Mesenchymal stem cell (in vitro differentiated cells and primary cell): Measurements from ENCODE around the gene LTB4R2.
A peak's percentile ranks its signal among the peaks of the same experiment; 100 is the strongest.

ENCODE experiments used
- DNase-seq: peaks from one replicate; pipeline ENCODE4 v3.0.0-alpha.2; 2013
- H2AFZ ChIP-seq: one replicate; pipeline ENCODE4 v1.6.1; 2013; ENCODE audit warnings: low read depth, mild to moderate bottlenecking, control low read depth, inconsistent platforms, low read length, moderate library complexity
- H2AK5ac ChIP-seq: 2 replicates; pipeline ENCODE4 v1.6.1; 2013; ENCODE audit warnings: low read length, moderate library complexity, mild to moderate bottlenecking, inconsistent platforms; ENCODE audit not compliant: severe bottlenecking
- H2BK120ac ChIP-seq: one replicate; pipeline ENCODE4 v1.6.1; 2013; ENCODE audit warnings: low read depth, mild to moderate bottlenecking, inconsistent platforms, low read length, moderate library complexity
- H2BK12ac ChIP-seq, 2 experiments: one replicate each; pipeline ENCODE4 v1.6.1; 2013; ENCODE audit warnings: inconsistent platforms in 2 of 2, low read length in 2 of 2, mild to moderate bottlenecking in 2 of 2, moderate library complexity in 2 of 2, control low read depth in 1 of 2
- H2BK15ac ChIP-seq: one replicate; pipeline ENCODE4 v1.6.1; 2013; ENCODE audit warnings: mild to moderate bottlenecking, low read depth, inconsistent platforms; ENCODE audit not compliant: poor library complexity, severe bottlenecking
- H2BK5ac ChIP-seq: 2 replicates; pipeline ENCODE4 v1.6.1; 2013; ENCODE audit warnings: low read depth, mild to moderate bottlenecking, low read length, control low read depth, inconsistent platforms; ENCODE audit not compliant: poor library complexity, severe bottlenecking
- H3K14ac ChIP-seq, 2 experiments: one replicate each; pipeline ENCODE4 v1.6.1; 2013; ENCODE audit warnings: inconsistent platforms in 2 of 2, low read length in 2 of 2, control low read depth in 1 of 2, mild to moderate bottlenecking in 1 of 2, moderate library complexity in 1 of 2
- H3K18ac ChIP-seq, 2 experiments: one replicate each; pipeline ENCODE4 v1.6.1; 2013; ENCODE audit warnings: inconsistent platforms in 2 of 2, low read length in 2 of 2, control low read depth in 1 of 2, low read depth in 1 of 2, mild to moderate bottlenecking in 1 of 2
- H3K23ac ChIP-seq, 2 experiments: one replicate each; pipeline ENCODE4 v1.6.1; 2013; ENCODE audit warnings: inconsistent platforms in 2 of 2, low read length in 2 of 2, mild to moderate bottlenecking in 2 of 2, moderate library complexity in 2 of 2, control low read depth in 1 of 2
- H3K27ac ChIP-seq: 2 replicates; pipeline ENCODE4 v1.5.1; 2013; ENCODE audit warnings: mild to moderate bottlenecking, moderate library complexity, low read length, control low read depth, inconsistent platforms; ENCODE audit not compliant: poor library complexity, severe bottlenecking
- H3K27me3 ChIP-seq, 2 experiments: 2 replicates each; pipeline versions ENCODE4 v1.6.1 to v1.7.0; 2013; ENCODE audit warnings: low read length in 2 of 2, mild to moderate bottlenecking in 2 of 2, moderate library complexity in 2 of 2, control low read depth in 1 of 2, inconsistent platforms in 1 of 2; ENCODE audit not compliant: control insufficient read depth in 1 of 2, insufficient read depth in 1 of 2
- H3K36me3 ChIP-seq, 2 experiments: 2 replicates each; pipeline versions ENCODE4 v1.6.1 to v1.7.0; 2013; ENCODE audit warnings: low read length in 2 of 2, control low read depth in 1 of 2, inconsistent platforms in 1 of 2, low read depth in 1 of 2, mild to moderate bottlenecking in 1 of 2; ENCODE audit not compliant: insufficient read depth in 2 of 2, control insufficient read depth in 1 of 2
- H3K4ac ChIP-seq, 2 experiments: one replicate each; pipeline ENCODE4 v1.6.1; 2013; ENCODE audit warnings: inconsistent platforms in 2 of 2, low read length in 2 of 2, mild to moderate bottlenecking in 2 of 2, moderate library complexity in 2 of 2, control low read depth in 1 of 2, low read depth in 1 of 2
- H3K4me1 ChIP-seq: 2 replicates; pipeline ENCODE4 v1.6.1; 2013; ENCODE audit warnings: low read depth, low read length, control low read depth; ENCODE audit not compliant: control insufficient read depth, insufficient read depth
- H3K4me2 ChIP-seq: 2 replicates; pipeline ENCODE4 v1.6.1; 2013; ENCODE audit warnings: low read length, mild to moderate bottlenecking, inconsistent platforms; ENCODE audit not compliant: poor library complexity, severe bottlenecking
- H3K4me3 ChIP-seq, 2 experiments: 2 replicates each; pipeline versions ENCODE4 v1.5.1 to v1.7.0; 2013; ENCODE audit warnings: low read length in 2 of 2, mild to moderate bottlenecking in 2 of 2, control low read depth in 1 of 2, low read depth in 1 of 2; ENCODE audit not compliant: insufficient read depth in 1 of 2
- H3K79me1 ChIP-seq: replicated peaks from 2 replicates; pipeline ENCODE4 v1.6.1; 2013; ENCODE audit warnings: mild to moderate bottlenecking, control low read depth, low read length, inconsistent platforms; ENCODE audit not compliant: poor library complexity, severe bottlenecking
- H3K9ac ChIP-seq: 2 replicates; pipeline ENCODE4 v1.7.0; 2013; ENCODE audit warnings: mild to moderate bottlenecking, low read length, moderate library complexity
- H3K9me3 ChIP-seq: 2 replicates; pipeline ENCODE4 v1.7.0; 2013; ENCODE audit warnings: mild to moderate bottlenecking, low read length; ENCODE audit not compliant: control insufficient read depth
- H4K8ac ChIP-seq: one replicate; pipeline ENCODE4 v1.6.1; 2013; ENCODE audit warnings: inconsistent platforms, mild to moderate bottlenecking, low read length, moderate library complexity
- H4K91ac ChIP-seq: one replicate; pipeline ENCODE4 v1.6.1; 2013; ENCODE audit warnings: mild to moderate bottlenecking, low read length, inconsistent platforms
- WGBS: methylation state at CpG from one replicate; pipeline ENCODE4 v1.1.7; 2013; ENCODE audit warnings: mixed read lengths; 5-methylcytosine and 5-hydroxymethylcytosine counted together

LTB4R2 gene

DNA sequence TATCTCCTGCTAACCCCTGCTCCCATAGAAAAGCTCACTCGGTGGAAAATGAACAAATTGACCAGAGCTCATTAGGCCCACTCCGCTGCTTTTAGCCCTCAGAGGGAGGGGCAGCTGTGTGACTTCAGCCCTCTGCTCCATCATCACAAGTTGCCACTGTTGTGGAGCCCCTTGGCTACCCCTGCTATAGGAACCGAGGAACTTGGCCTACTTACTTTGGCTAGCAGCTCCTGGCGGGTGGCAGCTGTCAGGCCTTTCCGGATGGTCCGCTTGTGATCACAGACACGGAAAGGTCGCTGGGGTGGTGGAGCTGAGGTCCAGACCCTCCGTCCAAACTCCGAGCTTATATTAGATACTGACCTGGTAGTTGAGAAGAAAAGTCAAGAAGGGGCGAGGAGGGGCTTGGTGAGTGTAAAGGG, 2.8 kb upstream of the LTB4R2 start:
- Histone ChIP-seq H2BK12ac (no peak overlapping the region), H3K9me3 (no peaks in the 10 kb centered on the region), H3K14ac (no peak overlapping the region), H3K18ac (no peak overlapping the region), H2BK15ac (no peak overlapping the region), H3K23ac (no peak overlapping the region), H3K27me3 (no peaks in the 10 kb centered on the region), H2BK5ac (no peak overlapping the region), H3K4me3 (no peak overlapping the region), H3K27ac (no peak overlapping the region), H2BK120ac (no peak overlapping the region), H4K91ac (no peak overlapping the region), H4K8ac (no peak overlapping the region), H3K9ac (no peak overlapping the region), H3K36me3 (peaks cover 63 to 74% of the 10 kb centered on the region in 2 experiments), H3K4ac (no peak overlapping the region), H2AFZ (no peak overlapping the region), H3K79me1 (peaks cover 20% of the 10 kb centered on the region), H2AK5ac (no peak overlapping the region), H3K4me2 (no peak overlapping the region), H3K4me1 (peaks cover 10% of the 10 kb centered on the region)
- 85% methylated on average over 11 of the region's 11 CpGs for WGBS
- DNase-seq = no peak

DNA sequence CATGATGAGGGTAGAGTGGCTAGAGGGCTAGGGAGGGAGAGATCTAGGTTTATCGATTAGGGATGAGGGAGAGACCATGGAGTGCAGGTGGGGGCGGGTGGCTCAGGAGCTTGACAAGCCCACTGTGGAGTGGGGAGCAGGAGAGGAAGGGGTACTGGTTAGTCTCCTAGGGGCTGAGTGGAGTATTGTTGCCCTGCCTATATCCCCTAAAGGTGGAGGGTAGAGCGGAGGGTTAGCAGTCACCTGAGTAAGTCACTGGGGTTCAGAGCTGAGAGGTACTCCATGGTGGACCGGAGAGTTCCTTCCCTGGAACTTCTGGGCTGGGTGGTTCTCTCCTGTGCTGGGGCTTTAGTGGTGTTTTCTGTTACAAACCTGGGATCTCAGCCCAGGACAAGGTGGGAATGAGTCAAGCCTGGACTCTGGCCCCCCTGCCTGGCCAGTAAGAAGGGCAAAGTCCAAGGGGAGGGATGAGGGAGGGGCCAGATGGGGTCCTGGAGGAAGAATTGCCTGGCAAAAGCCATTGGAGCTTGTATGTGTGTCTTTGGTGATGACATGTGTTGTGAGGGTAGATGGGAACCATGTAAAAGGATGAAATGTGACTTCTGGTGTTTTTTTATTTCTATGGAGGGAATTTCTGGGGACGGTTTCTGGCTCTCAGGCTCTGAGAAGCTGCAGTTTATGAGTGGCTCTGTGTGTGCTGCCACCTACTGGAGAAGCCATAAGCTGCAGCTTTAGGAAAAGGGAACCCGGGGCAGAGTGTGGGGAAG, 2.2 kb upstream of the LTB4R2 start, which contains the start of gene CIDEB:
TSS of gene CIDEB (minus strand) at position 403 of the 767 bp plus-strand sequence. CDS start at position 284, 119 bp downstream.
- no peak within 1 kb of the TSS for H3K27ac ChIP-seq
- H4K8ac ChIP-seq = no peak within 1 kb of the TSS
- no peak within 1 kb of the TSS for H3K18ac ChIP-seq
- no peak within 1 kb of the TSS for H2BK120ac ChIP-seq
- H3K9me3 ChIP-seq = no peaks in the 10 kb centered on the region
- H3K4me2 ChIP-seq = no peak within 1 kb of the TSS
- H4K91ac ChIP-seq = no peak within 1 kb of the TSS
- no peak within 1 kb of the TSS for H2BK15ac ChIP-seq
- H3K23ac ChIP-seq = no peak within 1 kb of the TSS
- no peak within 1 kb of the TSS for H2AK5ac ChIP-seq
- peaks cover 57 to 68% of the 10 kb centered on the region in 2 experiments for H3K36me3 ChIP-seq
- H3K27me3 ChIP-seq = no peaks in the 10 kb centered on the region
- WGBS = 64% methylated on average over 6 of the region's 6 CpGs
- H3K14ac ChIP-seq = no peak within 1 kb of the TSS
- H3K4me1 ChIP-seq = peaks cover 10% of the 10 kb centered on the region
- no peak within 1 kb of the TSS for H3K4me3 ChIP-seq
- H3K9ac ChIP-seq = no peak within 1 kb of the TSS
- peak; percentile 71 for DNase-seq
- H3K79me1 ChIP-seq = peaks cover 14% of the 10 kb centered on the region
- H2BK12ac ChIP-seq = no peak within 1 kb of the TSS
- H3K4ac ChIP-seq = no peak within 1 kb of the TSS
- no peak within 1 kb of the TSS for H2AFZ ChIP-seq
- H2BK5ac ChIP-seq = no peak within 1 kb of the TSS

DNA sequence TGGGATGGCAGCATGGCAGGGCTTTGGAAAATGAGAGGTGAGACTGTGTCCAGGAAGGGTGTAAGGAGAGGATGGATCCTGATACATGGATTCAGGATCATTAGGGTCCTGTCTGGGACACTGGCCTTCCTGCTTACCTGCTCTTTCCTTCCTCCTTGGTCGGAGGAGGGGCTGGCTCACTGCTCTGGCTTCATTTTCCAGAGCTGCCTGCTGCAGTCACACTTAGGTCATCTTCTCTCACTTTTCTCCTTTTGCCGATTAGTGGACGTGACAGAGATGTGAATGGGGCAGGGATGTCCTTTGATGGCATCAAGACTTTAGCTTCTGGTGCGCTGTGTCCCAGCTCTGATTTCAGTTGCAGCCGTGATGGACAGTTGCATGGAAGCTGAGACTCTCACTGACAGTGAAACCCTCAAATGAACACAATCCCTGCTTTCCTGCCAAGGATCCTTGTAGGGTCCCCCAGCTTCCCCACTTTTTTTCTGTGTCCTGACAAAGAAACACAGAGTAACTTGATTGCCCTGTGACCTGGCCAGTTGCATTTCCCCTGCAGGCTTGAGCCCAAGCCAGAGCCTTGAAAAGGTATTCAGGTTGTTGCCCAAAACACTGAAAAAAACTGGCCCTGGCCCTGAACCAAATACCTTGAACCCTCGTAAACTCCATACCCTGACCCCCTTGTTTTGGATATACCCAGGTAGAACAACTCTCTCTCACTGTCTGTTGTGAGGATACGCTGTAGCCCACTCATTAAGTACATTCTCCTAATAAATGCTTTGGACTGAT, 1.4 kb upstream of the LTB4R2 start:
- Histone ChIP-seq H4K91ac (no peak overlapping the region), H3K36me3 (peaks cover 50 to 64% of the 10 kb centered on the region in 2 experiments), H3K27ac (no peak overlapping the region), H2AFZ (no peak overlapping the region), H2BK15ac (no peak overlapping the region), H3K9me3 (no peaks in the 10 kb centered on the region), H3K18ac (no peak overlapping the region), H3K4me1 (peaks cover 10% of the 10 kb centered on the region), H3K79me1 (peaks cover 12% of the 10 kb centered on the region), H2BK120ac (no peak overlapping the region), H2BK5ac (no peak overlapping the region), H3K27me3 (no peaks in the 10 kb centered on the region), H3K9ac (no peak overlapping the region), H3K4me3 (no peak overlapping the region), H3K4me2 (no peak overlapping the region), H3K4ac (no peak overlapping the region), H2BK12ac (no peak overlapping the region), H4K8ac (no peak overlapping the region), H3K23ac (no peak overlapping the region), H2AK5ac (no peak overlapping the region), H3K14ac (no peak overlapping the region)
- 79% methylated on average over 7 of the region's 7 CpGs for WGBS
- no peak for DNase-seq

DNA sequence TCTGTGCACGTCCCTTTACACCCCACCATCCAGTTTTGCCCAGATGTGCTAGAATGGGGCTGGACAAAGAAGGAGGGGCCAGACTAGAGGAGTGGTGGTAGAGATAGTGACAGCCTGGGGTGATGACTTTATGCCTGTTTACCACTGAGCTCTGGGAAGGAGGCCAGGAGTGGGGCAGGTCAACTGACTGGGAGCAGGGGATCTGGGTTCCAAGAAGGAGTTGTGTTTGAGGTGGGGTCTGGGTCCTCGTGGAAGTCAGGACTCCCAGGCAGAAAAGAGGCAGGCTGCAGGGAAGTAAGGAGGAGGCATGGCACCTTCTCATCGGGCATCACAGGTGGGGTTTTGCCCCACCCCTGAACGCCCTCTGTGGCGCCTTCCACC, 315 bp downstream of the LTB4R2 start:
- Histone ChIP-seq H4K91ac (no peak overlapping the region), H3K79me1 (peaks cover 3% of the 10 kb centered on the region), H3K18ac (no peak overlapping the region), H3K36me3 (peaks cover 32 to 47% of the 10 kb centered on the region in 2 experiments), H3K27ac (no peak overlapping the region), H2BK12ac (no peak overlapping the region), H3K9me3 (no peaks in the 10 kb centered on the region), H3K27me3 (no peaks in the 10 kb centered on the region), H3K9ac (peak overlapping the region; percentile 59), H2AK5ac (no peak overlapping the region), H3K4me1 (peaks cover 10% of the 10 kb centered on the region), H3K4me2 (no peak overlapping the region), H4K8ac (no peak overlapping the region), H3K14ac (peak overlapping the region in 1 of 2 experiments; percentile 39), H2AFZ (no peak overlapping the region), H3K4ac (no peak overlapping the region), H3K4me3 (peak overlapping the region in 1 of 2 experiments; percentile 70), H2BK120ac (no peak overlapping the region), H3K23ac (no peak overlapping the region), H2BK5ac (no peak overlapping the region), H2BK15ac (no peak overlapping the region)
- 98% methylated on average over 4 of the region's 5 CpGs for WGBS
- no peak for DNase-seq
